ENCODE measurements around the gene BBC3. TPM values are rescaled to one million over a fixed set of nuclear protein-coding genes. Genes with fewer than 3 reads are reported as not detected.

BBC3 gene
- polyA plus RNA-seq, 2 of the 4 experiments (the other 2 are of a cell fraction), result 6.0 to 8.9 TPM

DNA sequence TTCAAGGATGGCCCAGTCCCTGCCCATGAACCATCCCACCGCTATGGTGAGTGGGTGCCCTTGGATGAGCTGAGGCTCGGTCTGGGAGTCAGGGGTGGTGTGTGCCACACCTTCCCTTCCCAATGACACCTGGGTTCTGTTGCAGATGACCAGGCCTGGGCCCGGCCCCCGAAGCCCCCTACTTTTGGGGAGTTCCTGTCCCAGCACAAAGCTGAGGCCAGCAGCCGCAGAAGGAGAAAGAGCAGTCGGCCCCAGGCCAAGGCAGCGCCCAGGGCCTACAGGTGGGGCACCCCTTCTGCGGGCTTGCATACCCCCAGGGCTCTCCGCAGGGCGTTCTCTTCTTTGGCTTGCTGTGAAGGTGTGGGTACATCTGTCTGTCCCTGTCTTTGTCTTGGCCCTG, 39.4 kb upstream of the BBC3 start:
- Histone ChIP-seq H3K9me3 (no peaks in the 10 kb centered on the region), H3K27ac (no peak overlapping the region), H3K4me1 (peaks cover 13% of the 10 kb centered on the region), H3K4me3 (no peak overlapping the region), H3K4me2 (no peak overlapping the region)
- ChIA-PET POLR2A (interaction anchor here (1.1 to 1.5 kb wide), 3 partner anchors 8 to 26 kb away, joined by 3 to 7 read pairs (median 4); partner anchors contain the start of gene CCDC9), CTCF (interaction anchor here (1.4 to 7.2 kb wide), 7 partner anchors 9 to 59 kb away, joined by 3 to 32 read pairs (median 8); partner anchors contain the start of gene CCDC9)
- 96% methylated on average over 10 of the region's 10 CpGs for WGBS (ENCODE audit: missing lambda C conversion rate)
- DNase-seq (ENCODE audit: low read depth in 1 of 2, low spot score in 1 of 2) (no peak), FAIRE-seq (no peak), ATAC-seq (no peak)
- TF ChIP-seq NFE2L2 (conservative IDR thresholded peaks at IDR 0.05; ENCODE audit: low read length) (no peak), MAFK (IDR thresholded peaks at IDR 0.05; ENCODE audit: partially characterized antibody) (no peak), CBX8 (IDR thresholded peaks at IDR 0.05) (no peak), RARB (CRISPR knock-in tag; IDR thresholded peaks at IDR 0.05) (no peak), ZC3H11A (IDR thresholded peaks at IDR 0.05) (no peak), HDAC2 (IDR thresholded peaks at IDR 0.05) (no peak), TFCP2L1 (CRISPR knock-in tag; IDR thresholded peaks at IDR 0.05) (no peak), TP53 (CRISPR knock-in tag; IDR thresholded peaks at IDR 0.05) (no peak), HOXA7 (CRISPR knock-in tag; IDR thresholded peaks at IDR 0.05) (no peak), ZNF302 (CRISPR knock-in tag; IDR thresholded peaks at IDR 0.05) (no peak), FOSB (CRISPR knock-in tag; IDR thresholded peaks at IDR 0.05) (no peak), RAD21 (conservative IDR thresholded peaks at IDR 0.05 in 1 of 2, IDR thresholded peaks at IDR 0.05 in 1 of 2) (no peak), JUNB (IDR thresholded peaks at IDR 0.05) (no peak)
- TF ChIP-seq, protein P1, sequence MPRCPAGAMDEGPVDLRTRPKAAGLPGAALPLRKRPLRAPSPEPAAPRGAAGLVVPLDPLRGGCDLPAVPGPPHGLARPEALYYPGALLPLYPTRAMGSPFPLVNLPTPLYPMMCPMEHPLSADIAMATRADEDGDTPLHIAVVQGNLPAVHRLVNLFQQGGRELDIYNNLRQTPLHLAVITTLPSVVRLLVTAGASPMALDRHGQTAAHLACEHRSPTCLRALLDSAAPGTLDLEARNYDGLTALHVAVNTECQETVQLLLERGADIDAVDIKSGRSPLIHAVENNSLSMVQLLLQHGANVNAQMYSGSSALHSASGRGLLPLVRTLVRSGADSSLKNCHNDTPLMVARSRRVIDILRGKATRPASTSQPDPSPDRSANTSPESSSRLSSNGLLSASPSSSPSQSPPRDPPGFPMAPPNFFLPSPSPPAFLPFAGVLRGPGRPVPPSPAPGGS (IDR thresholded peaks at IDR 0.05), result no peak
- TF ChIP-seq, protein P2, sequence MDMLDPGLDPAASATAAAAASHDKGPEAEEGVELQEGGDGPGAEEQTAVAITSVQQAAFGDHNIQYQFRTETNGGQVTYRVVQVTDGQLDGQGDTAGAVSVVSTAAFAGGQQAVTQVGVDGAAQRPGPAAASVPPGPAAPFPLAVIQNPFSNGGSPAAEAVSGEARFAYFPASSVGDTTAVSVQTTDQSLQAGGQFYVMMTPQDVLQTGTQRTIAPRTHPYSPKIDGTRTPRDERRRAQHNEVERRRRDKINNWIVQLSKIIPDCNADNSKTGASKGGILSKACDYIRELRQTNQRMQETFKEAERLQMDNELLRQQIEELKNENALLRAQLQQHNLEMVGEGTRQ (IDR thresholded peaks at IDR 0.05), result no peak
- TF ChIP-seq, protein P3, sequence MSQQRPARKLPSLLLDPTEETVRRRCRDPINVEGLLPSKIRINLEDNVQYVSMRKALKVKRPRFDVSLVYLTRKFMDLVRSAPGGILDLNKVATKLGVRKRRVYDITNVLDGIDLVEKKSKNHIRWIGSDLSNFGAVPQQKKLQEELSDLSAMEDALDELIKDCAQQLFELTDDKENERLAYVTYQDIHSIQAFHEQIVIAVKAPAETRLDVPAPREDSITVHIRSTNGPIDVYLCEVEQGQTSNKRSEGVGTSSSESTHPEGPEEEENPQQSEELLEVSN (IDR thresholded peaks at IDR 0.05; ENCODE audit: borderline replicate concordance, low read depth), result no peak

DNA sequence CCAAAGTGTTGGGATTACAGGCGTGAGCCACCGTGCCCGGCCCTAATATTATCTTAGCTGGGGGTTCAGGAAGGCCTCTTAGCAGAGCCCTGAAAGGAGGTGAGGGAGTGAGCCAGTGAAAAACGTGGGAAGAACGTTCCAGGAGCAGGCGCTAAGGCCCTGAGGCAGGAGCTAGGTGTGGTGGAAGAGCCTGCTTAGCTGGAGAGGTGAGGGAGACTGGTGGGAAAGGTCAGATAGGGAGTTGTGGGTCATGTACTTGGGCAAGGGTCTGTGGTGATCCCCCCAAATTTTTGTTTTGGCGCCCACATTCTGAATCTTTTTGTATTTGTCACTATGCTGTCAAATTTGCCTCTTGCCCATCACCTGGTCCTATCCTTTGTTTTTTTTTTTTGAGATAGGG, 38.6 kb upstream of the BBC3 start:
- Histone ChIP-seq H3K4me1 (peaks cover 8% of the 10 kb centered on the region; the same call in 2 of the 3 replicates), H3K27ac (no peak overlapping the region), H3K9me3 (no peaks in the 10 kb centered on the region), H3K4me2 (no peak overlapping the region), H3K4me3 (no peak overlapping the region)
- DNase-seq (ENCODE audit: low read depth in 1 of 2, low spot score in 1 of 2), result no peak
- CTCF ChIA-PET, result interaction anchor here (1.4 to 7.2 kb wide), 8 partner anchors 9 to 58 kb away, joined by 3 to 32 read pairs (median 7); partner anchors contain the start of gene CCDC9
- ATAC-seq, result no peak
- no peak for FAIRE-seq
- WGBS (ENCODE audit: missing lambda C conversion rate), result 93% methylated on average over 7 of the region's 7 CpGs
- TF ChIP-seq TFCP2L1 (CRISPR knock-in tag; IDR thresholded peaks at IDR 0.05) (no peak), POLR2A (IDR thresholded peaks at IDR 0.05; ENCODE audit: low read length) (no peak), CEBPB (IDR thresholded peaks at IDR 0.05) (no peak), ZNF302 (CRISPR knock-in tag; IDR thresholded peaks at IDR 0.05) (no peak), SMC3 (IDR thresholded peaks at IDR 0.05) (no peak), PHF8 (IDR thresholded peaks at IDR 0.05; ENCODE audit: borderline replicate concordance, low read depth) (no peak), MAZ (IDR thresholded peaks at IDR 0.05; ENCODE audit: borderline replicate concordance, low read depth, low read length) (no peak), ZC3H11A (IDR thresholded peaks at IDR 0.05) (no peak), ZSCAN20 (CRISPR knock-in tag; IDR thresholded peaks at IDR 0.05) (no peak), JUNB (IDR thresholded peaks at IDR 0.05) (no peak), EHF (CRISPR knock-in tag; IDR thresholded peaks at IDR 0.05) (no peak), KDM1A (IDR thresholded peaks at IDR 0.05; ENCODE audit: low read depth) (no peak), NR3C1 (IDR thresholded peaks at IDR 0.05) (no peak), FOXS1 (CRISPR knock-in tag; IDR thresholded peaks at IDR 0.05) (no peak), KDM5A (IDR thresholded peaks at IDR 0.05) (no peak)
- TF ChIP-seq, protein P2 (IDR thresholded peaks at IDR 0.05), result no peak
- TF ChIP-seq, protein P3 (IDR thresholded peaks at IDR 0.05; ENCODE audit: borderline replicate concordance, low read depth), result no peak
- TF ChIP-seq, protein P1 (IDR thresholded peaks at IDR 0.05), result no peak
- TF ChIP-seq, protein P4, sequence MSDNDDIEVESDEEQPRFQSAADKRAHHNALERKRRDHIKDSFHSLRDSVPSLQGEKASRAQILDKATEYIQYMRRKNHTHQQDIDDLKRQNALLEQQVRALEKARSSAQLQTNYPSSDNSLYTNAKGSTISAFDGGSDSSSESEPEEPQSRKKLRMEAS (IDR thresholded peaks at IDR 0.05), result no peak
- POLR2A ChIA-PET, result interaction anchor here (1.1 kb wide), 1 partner anchor 13 kb away, joined by 7 read pairs; the partner anchor contains the start of gene CCDC9

Data from A549 (cell line).